Measurements from ENCODE around the gene ELOVL2.

ELOVL2 gene

DNA sequence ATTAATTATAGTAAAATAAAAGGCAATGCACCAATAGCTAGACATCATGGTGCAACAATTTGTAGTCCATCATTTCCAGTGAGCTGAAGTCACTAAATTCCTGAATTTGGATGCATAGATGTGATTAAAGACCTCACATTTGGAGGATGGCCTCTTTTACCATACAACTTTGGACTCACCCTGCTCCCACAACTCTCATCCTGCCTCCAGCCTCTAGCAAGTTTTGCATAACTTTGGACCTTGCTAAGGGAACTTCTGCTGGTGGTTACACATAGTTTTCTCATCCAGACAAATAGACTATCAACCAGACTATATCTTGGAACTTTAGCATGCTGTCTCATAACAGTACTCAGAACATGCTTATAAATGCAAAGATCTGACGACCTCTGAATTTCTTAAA, 12.8 kb upstream of the ELOVL2 start:
- DNase-seq, result no peak

DNA sequence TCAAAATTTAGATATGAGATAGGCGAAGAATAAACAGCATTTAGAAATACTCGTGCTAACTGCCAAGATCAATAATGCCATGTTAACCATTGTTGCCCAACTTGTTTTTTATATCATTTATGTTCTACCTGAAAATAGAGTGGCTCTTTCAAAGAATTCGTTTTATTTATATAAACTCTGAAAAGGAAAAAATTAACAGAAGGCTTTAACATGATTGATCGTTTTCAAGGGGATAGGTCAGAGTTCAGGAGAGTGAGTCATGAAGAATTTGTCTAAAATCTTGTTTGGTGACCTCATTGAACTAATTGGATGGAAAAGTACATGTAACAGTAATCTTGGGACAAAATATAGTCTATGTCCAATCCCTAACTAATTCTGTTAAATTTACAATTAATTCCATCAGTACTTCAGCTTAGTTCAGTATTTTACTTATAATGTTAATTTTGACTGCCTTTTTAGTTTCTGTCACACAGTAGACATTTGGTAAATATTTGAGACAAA, 11.1 kb upstream of the ELOVL2 start:
- DNase-seq, result no peak

- DNase-seq, result no peak
Measured at GRCh38 chr6:11054722-11055121, 10.6 kb upstream of the ELOVL2 start.

GRCh38 chr6:11053307-11053706, 9.2 kb upstream of the ELOVL2 start:
- no peak for DNase-seq

DNA sequence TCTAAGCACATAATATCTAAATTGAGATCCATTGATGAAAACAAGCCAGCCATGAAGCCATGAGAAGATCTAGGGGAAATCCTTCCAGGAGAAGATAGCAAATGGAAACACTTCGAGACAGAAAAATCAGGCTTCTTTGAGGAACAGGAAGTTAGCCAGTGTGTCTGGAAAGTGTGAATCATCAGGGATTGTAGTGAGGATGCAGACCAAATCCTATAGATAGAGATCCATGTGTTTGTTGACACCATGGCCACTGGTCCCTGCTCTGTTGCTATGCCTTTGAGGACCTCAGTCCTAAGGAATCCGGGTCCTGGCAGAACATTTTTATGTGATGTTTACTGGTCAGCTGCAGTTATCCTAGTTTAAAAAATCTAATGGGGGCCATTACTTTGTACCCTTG, 6.6 kb upstream of the ELOVL2 start:
- no peak for DNase-seq

DNA sequence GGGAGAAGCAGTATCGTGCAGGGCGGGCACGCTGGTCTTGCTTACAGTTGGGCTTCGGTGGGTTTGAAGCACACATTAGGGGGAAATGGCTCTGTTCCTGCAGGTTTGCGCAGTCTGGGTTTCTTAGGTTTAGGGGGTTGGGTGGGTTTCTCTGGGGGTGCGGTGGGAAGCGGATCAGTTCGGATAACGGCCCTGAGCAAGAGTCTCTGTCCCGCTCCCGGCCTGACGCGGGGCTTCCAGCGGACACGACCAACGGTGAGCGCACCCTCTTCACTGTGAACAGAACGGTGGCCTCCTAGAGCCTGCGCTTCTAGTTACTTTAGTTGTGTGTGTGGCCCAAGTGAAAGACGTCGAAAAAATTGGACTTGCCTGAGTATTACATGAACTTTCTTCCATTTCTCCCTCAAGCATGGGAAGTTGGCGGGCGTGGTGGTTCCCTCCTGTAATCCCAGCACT, 635 bp upstream of the ELOVL2 start:
- no peak for DNase-seq

DNA sequence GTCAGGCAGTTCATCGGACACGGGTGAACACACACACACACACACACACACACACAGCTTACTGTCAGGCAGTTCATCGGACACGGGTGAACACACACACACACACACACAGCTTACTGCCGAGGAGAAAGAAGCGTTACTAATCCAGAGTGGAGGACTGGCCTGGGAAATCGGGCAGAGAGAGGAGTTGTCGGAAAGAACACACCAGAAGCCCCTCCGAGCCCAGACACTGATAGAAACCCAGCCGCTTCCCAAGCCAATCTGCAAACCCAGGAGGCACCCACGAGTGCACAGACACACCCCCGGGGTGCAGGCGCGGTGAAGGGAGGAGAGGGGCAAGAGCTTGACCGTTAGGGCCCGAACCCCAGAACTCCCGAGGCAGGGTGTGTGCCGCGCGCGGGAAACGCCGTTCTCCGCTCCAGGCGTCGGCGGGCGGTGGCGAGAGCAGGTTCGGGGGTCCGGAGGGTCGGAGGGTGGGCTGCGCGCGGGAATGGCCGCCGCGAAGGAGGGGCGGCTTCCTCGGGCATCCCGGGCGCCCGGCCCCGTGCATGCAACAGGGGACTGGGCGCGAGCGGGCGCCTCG, 636 bp downstream of the ELOVL2 start:
- no peak for DNase-seq

DNA sequence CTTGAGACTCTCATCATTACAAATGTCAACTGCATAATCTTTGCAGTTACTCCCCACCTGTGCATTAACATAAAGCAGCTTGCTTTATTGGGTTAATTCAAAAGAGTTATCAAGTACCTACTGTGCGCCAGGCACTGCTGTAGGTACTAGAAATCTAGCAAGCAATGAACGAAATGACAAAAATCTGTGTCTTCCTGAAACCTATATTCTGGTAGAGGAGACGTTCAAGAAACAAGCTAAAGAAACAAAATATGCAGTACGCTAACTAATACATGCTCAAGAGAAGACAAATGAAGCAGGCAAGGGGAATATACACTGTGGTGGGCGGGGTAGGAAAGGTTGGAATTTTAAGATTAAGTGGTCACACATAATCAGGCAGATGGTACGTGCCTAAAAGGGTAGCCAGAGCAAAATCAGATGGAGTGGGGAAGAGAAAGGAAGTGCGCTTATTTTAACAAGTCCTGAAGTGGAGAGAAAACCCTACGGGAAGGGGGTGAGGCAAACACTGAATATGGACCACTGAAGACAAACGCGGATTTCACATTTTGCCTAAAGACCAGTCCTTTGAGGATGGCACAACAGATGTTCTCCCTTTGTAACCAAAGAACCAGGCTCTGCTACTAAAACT, 1.2 kb downstream of the ELOVL2 start:
- no peak for DNase-seq

- no peak for DNase-seq
Measured at GRCh38 chr6:11042025-11042749, 1.9 kb downstream of the ELOVL2 start.

GRCh38 chr6:11040134-11040533, 4.0 kb downstream of the ELOVL2 start:
- DNase-seq, result no peak

DNA sequence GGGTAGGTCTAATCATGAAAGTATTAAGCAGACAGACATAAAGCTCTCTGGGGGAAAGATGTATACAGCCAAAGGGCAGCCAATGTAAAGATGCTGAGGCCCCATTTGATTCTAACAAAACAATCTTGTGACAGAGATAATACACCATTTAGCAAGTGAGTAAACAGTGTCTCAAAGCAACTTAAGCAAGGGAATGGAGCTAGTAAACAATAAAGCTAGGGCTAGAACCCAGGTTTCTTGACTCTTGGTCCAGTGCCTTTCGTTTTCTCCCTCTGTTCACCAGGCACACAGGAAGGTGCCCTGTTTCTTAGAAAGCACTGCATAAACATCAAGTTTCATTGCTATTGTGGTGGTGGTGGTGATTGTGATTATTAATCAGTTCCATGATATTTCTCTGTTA, 5.1 kb downstream of the ELOVL2 start:
- no peak for DNase-seq

GRCh38 chr6:11036977-11037430, 7.1 kb downstream of the ELOVL2 start:
- DNase-seq, result no peak

DNA sequence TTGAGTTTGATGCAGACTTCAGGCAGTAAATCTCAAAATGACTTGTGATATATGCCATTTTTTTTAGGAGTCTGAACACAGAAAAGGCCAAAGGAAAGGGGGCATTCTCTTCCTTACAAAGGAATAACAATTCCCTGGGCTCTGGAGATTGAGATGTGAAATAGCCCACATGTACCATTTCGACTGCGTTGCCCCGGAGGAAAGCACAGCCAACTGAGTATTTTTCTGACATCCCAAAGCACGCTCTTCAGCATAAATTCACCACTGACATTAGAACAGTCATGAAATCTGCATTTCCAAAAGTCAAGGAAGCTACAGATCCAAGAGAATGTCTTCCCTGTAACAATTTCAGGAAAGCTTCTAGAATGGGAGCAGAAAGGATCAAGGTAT, 7.8 kb downstream of the ELOVL2 start:
- DNase-seq, result no peak

DNA sequence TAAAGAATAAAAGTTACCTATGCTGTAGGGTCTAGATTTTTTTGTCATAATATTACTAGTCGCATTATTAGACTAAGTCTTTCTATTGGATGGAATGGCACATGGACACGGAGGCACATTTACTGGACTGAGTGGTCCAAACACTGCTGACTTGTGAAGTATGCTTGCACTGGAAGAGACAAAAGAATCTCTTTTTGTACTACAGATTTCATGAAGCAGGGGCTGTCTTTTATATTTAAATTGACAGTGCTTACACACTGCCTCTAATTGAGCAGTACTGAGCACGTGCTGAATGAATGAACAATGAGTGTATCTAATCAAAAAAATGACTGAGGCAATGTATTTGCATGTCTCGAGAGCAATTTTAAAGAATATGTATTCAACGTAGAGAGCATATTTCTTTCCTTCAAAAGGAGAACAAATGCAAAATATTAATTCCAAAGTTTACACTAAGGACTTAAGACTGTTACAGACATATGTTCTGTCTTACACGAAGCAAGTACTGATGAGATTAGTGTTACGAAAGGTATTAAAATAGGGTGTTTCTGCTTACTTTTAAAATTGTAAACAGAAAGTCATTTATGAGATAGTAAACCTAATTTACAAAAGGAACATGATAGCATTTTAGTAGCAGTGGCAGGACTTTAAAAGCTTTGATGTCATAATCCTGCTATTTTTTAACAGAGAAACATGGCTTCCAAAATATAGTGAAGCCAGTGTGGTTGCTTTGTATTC, 8.3 kb downstream of the ELOVL2 start:
- no peak for DNase-seq

GRCh38 chr6:11033825-11034224, 10.3 kb downstream of the ELOVL2 start:
- no peak for DNase-seq

- no peak for DNase-seq
Measured at GRCh38 chr6:11030904-11031303, 13.2 kb downstream of the ELOVL2 start.

GRCh38 chr6:11028959-11029358, 15.1 kb downstream of the ELOVL2 start:
- DNase-seq, result no peak

- no peak for DNase-seq
Measured at GRCh38 chr6:11027565-11028110, 16.5 kb downstream of the ELOVL2 start.

DNA sequence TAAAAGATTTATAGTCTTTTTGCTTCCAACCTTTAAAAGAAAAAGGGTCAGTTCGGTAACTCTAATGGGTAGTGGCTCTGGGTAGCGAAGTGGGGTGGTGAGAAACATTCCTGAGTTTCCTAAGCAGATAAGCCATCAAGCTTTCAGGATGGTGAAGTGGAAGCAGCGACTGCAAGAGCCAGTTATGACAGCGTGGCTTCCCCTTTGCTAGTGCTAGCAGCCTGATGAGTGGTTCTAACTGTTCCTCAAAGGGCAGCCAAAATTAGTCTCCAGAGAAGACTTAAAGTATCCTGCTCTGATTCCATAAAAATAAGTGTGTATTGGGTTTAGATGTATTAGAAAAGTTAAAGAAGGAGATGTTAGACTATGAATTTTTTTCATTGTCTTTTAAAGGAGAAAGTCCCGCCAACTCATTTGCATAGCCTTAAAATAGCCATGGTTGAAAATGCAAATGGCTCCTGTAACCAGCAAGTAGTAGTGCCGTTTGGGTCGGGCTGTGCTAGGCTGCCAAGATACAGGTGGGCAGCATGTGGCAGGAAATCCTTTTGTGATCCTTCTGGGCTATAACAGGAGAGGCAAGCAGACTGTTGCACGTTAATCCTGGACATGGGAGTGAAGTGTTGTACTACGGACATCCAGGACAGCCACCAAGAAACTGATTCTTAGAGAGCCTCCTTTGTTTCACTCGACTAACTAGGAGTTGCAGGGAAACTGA, 18.0 kb downstream of the ELOVL2 start:
- DNase-seq, result no peak

DNA sequence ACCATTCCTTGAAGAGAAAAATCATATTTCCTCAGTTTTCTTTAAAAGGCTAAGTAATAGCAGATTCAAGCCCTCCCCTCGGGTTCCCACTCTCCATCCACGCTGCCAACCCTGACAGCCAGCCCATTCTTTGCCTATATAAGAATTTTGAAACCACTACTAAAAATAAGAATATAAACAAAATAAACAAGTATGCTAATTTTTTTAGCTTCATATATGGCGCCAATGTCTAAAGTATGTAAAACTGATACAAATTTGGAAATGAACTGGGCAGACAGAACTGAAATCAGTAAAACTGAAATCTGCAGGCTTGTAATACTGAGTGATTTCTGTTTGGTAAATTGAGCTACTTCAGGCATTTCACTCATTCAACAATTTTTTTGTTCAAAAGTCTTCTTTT, 19.0 kb downstream of the ELOVL2 start:
- DNase-seq, result no peak

DNA sequence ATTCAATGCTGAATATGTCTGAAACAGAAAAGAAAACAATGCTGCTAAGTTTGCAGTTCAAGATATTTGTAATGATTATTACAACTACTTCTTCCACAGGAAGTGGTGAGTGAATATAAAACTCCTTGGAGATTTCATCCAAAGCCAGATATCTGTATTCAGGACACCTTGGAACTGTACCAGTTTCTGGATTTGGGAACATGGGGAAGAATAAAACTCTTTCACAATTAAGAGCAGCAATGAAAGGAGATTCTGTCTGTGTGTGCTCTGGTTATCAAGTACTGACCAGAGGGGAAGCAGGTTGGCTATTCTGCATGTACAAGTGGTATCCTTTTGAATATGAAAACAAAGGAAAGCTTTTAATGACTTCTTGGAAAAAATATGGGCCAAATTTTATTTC, 21.1 kb downstream of the ELOVL2 start:
- no peak for DNase-seq

DNA sequence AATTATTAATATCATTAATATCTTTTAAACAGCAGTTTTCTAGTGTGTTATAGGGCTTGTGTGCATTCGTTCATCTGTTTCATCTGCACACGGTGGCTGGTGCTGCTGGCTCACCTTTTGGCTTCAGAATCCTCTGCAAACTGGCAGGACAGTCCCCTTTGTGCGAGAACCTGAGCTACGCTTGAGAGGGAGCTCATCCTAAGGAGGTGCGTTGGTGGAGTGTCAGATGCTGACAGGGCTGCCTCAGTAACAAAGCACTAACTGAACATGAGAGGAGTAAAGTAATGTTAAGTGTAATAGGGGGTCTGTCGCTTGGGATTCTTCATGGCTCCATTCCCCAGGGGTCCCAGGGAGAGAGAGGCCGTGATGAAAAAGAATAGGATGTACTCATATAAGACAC, 22.4 kb downstream of the ELOVL2 start:
- DNase-seq, result no peak

DNA sequence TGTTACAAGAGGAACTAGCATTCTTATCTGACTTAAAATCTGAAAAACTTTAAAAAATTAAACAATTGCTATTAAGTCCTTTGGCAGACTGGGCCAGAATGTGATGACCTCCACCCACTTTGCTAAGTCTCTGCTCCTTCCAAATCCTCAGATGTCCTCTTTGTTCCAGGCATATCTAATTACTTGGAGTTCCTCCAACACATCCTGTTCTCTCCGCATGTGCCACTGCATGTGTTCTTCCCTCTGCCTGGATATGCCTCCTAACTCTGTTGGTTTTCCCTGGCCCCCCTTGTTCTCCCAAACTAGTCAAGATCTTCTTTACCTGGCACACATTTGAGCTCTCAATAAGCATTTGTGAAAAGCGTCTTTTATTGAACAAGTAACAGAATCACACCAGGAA, 23.1 kb downstream of the ELOVL2 start:
- no peak for DNase-seq

Data from NCI-H2081 treated with DMSO at 0.1 percent for 48 hours (cell line).